Endothelial cell (in vitro differentiated cells): ENCODE data around the gene PRKACA. TPM values are rescaled to one million over a fixed set of nuclear protein-coding genes. Genes with fewer than 3 reads are reported as not detected.
A peak's percentile ranks its signal among the peaks of the same experiment; 100 is the strongest.

Experiments
- DNase-seq: peaks from one replicate; pipeline ENCODE4 v3.0.0; 2021; ENCODE audit warnings: low spot score
- H3K27ac Mint-ChIP-seq: one replicate; pipeline ENCODE4 v1.8.0; 2021; ENCODE audit warnings: mixed read lengths, inconsistent platforms; ENCODE audit not compliant: unreplicated experiment
- H3K27me3 Mint-ChIP-seq: one replicate; pipeline ENCODE4 v1.8.0; 2021; ENCODE audit warnings: mild to moderate bottlenecking, moderate library complexity, mixed read lengths, inconsistent platforms; ENCODE audit not compliant: unreplicated experiment
- H3K36me3 Mint-ChIP-seq: one replicate; pipeline ENCODE4 v1.8.0; 2021; ENCODE audit warnings: mild to moderate bottlenecking, low read depth, mixed read lengths, inconsistent platforms; ENCODE audit not compliant: unreplicated experiment
- H3K4me1 Mint-ChIP-seq: one replicate; pipeline ENCODE4 v1.8.0; 2021; ENCODE audit warnings: mild to moderate bottlenecking, mixed read lengths, inconsistent platforms; ENCODE audit not compliant: unreplicated experiment
- H3K4me3 Mint-ChIP-seq: one replicate; pipeline ENCODE4 v1.8.0; 2021; ENCODE audit warnings: mild to moderate bottlenecking, mixed read lengths, inconsistent platforms; ENCODE audit not compliant: unreplicated experiment
- H3K9me3 Mint-ChIP-seq: one replicate; pipeline ENCODE4 v1.8.0; 2021; ENCODE audit warnings: mixed read lengths, inconsistent platforms; ENCODE audit not compliant: unreplicated experiment
- CTCF ChIP-seq: fragments of 200-600 bp; sonication (generic); IDR thresholded peaks from one replicate; pipeline ENCODE4 v1.5.0; 2021; ENCODE audit warnings: antibody characterized with exemption; ENCODE audit not compliant: unreplicated experiment
- total RNA-seq: library from RNA; stranded (reverse); fragmentation: NEBNext Ultra II Directional; extraction: Animal tissue kit (Norgen Biotek cat#: 25700); gene quantifications from one replicate; pipeline ENCODE4 v1.2.1, GENCODE V29; 2021; ENCODE audit not compliant: unreplicated experiment

The PRKACA gene
- total RNA-seq, 1 donor from 2014 or later: 122 TPM

GRCh38 chr19:14086098-14086497 is 31.5 kb downstream of the PRKACA start:
- Mint-ChIP-seq H3K27me3 (peaks cover 10% of the 10 kb centered on the region), H3K4me3 (no peak overlapping the region)

GRCh38 chr19:14085309-14085995 is 32.1 kb downstream of the PRKACA start, which contains the start of gene C19orf67:
Gene C19orf67 (minus strand): TSS chr19:14085783. CDS start chr19:14085627, 156 bp downstream.
- Mint-ChIP-seq H3K4me3 (peak within 1 kb of the TSS; percentile 32), H3K27me3 (peaks cover 11% of the 10 kb centered on the region), H3K9me3 (no peaks in the 10 kb centered on the region), H3K36me3 (peaks cover 12% of the 10 kb centered on the region), H3K27ac (no peak within 1 kb of the TSS), H3K4me1 (peaks cover 12% of the 10 kb centered on the region)
- DNase-seq: no peak
- no peak for TF ChIP-seq CTCF

More at GRCh38 chr19:14086098-14086497, 31.5 kb downstream of the PRKACA start:
- H3K9me3 Mint-ChIP-seq: no peaks in the 10 kb centered on the region
- no peak overlapping the region for H3K27ac Mint-ChIP-seq
- no peak for DNase-seq
- H3K4me1 Mint-ChIP-seq: peaks cover 12% of the 10 kb centered on the region
- TF ChIP-seq CTCF: no peak
- peaks cover 12% of the 10 kb centered on the region for H3K36me3 Mint-ChIP-seq

- Mint-ChIP-seq H3K27ac (no peak overlapping the region), H3K36me3 (peaks cover 1% of the 10 kb centered on the region), H3K9me3 (no peaks in the 10 kb centered on the region), H3K4me3 (peak overlapping the region; percentile 71), H3K4me1 (peaks cover 13% of the 10 kb centered on the region), H3K27me3 (peaks cover 6% of the 10 kb centered on the region)
- no peak for DNase-seq
- TF ChIP-seq CTCF: no peak
These were observed 34.9 kb downstream of the PRKACA start for GRCh38 chr19:14082675-14082960.

GRCh38 chr19:14081797-14082674 is 35.5 kb downstream of the PRKACA start:
- peak; percentile 38 for DNase-seq

More at GRCh38 chr19:14081797-14082674, 35.5 kb downstream of the PRKACA start:
- H3K9me3 Mint-ChIP-seq: no peaks in the 10 kb centered on the region
- peaks cover 7% of the 10 kb centered on the region for H3K27me3 Mint-ChIP-seq
- H3K4me1 Mint-ChIP-seq: peaks cover 13% of the 10 kb centered on the region
- no peaks in the 10 kb centered on the region for H3K36me3 Mint-ChIP-seq
- no peak overlapping the region for H3K27ac Mint-ChIP-seq
- H3K4me3 Mint-ChIP-seq: peak overlapping the region; percentile 95
- TF ChIP-seq CTCF: no peak
